ENCODE data around the gene MAGOH.

- TF ChIP-seq, protein P1, sequence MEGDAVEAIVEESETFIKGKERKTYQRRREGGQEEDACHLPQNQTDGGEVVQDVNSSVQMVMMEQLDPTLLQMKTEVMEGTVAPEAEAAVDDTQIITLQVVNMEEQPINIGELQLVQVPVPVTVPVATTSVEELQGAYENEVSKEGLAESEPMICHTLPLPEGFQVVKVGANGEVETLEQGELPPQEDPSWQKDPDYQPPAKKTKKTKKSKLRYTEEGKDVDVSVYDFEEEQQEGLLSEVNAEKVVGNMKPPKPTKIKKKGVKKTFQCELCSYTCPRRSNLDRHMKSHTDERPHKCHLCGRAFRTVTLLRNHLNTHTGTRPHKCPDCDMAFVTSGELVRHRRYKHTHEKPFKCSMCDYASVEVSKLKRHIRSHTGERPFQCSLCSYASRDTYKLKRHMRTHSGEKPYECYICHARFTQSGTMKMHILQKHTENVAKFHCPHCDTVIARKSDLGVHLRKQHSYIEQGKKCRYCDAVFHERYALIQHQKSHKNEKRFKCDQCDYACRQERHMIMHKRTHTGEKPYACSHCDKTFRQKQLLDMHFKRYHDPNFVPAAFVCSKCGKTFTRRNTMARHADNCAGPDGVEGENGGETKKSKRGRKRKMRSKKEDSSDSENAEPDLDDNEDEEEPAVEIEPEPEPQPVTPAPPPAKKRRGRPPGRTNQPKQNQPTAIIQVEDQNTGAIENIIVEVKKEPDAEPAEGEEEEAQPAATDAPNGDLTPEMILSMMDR (IDR thresholded peaks at IDR 0.05; ENCODE audit: low read depth, low read length, missing input control): no peak
- TF ChIP-seq RAD21 (IDR thresholded peaks at IDR 0.05) (no peak), NR2F2 (IDR thresholded peaks at IDR 0.05) (no peak), HNF4A (conservative IDR thresholded peaks at IDR 0.05) (no peak), SP1 (IDR thresholded peaks at IDR 0.05) (no peak), TAF1 (conservative IDR thresholded peaks at IDR 0.05) (no peak), YY1 (IDR thresholded peaks at IDR 0.05) (no peak), RXRA (IDR thresholded peaks at IDR 0.05) (no peak), JUND (IDR thresholded peaks at IDR 0.05) (no peak), FOXA1 (IDR thresholded peaks at IDR 0.05) (no peak)
- TF ChIP-seq, protein P2, sequence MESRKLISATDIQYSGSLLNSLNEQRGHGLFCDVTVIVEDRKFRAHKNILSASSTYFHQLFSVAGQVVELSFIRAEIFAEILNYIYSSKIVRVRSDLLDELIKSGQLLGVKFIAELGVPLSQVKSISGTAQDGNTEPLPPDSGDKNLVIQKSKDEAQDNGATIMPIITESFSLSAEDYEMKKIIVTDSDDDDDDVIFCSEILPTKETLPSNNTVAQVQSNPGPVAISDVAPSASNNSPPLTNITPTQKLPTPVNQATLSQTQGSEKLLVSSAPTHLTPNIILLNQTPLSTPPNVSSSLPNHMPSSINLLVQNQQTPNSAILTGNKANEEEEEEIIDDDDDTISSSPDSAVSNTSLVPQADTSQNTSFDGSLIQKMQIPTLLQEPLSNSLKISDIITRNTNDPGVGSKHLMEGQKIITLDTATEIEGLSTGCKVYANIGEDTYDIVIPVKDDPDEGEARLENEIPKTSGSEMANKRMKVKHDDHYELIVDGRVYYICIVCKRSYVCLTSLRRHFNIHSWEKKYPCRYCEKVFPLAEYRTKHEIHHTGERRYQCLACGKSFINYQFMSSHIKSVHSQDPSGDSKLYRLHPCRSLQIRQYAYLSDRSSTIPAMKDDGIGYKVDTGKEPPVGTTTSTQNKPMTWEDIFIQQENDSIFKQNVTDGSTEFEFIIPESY (IDR thresholded peaks at IDR 0.05): no peak
- TF ChIP-seq, protein P3, sequence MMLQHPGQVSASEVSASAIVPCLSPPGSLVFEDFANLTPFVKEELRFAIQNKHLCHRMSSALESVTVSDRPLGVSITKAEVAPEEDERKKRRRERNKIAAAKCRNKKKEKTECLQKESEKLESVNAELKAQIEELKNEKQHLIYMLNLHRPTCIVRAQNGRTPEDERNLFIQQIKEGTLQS (IDR thresholded peaks at IDR 0.05): no peak
- TF ChIP-seq, protein P4, sequence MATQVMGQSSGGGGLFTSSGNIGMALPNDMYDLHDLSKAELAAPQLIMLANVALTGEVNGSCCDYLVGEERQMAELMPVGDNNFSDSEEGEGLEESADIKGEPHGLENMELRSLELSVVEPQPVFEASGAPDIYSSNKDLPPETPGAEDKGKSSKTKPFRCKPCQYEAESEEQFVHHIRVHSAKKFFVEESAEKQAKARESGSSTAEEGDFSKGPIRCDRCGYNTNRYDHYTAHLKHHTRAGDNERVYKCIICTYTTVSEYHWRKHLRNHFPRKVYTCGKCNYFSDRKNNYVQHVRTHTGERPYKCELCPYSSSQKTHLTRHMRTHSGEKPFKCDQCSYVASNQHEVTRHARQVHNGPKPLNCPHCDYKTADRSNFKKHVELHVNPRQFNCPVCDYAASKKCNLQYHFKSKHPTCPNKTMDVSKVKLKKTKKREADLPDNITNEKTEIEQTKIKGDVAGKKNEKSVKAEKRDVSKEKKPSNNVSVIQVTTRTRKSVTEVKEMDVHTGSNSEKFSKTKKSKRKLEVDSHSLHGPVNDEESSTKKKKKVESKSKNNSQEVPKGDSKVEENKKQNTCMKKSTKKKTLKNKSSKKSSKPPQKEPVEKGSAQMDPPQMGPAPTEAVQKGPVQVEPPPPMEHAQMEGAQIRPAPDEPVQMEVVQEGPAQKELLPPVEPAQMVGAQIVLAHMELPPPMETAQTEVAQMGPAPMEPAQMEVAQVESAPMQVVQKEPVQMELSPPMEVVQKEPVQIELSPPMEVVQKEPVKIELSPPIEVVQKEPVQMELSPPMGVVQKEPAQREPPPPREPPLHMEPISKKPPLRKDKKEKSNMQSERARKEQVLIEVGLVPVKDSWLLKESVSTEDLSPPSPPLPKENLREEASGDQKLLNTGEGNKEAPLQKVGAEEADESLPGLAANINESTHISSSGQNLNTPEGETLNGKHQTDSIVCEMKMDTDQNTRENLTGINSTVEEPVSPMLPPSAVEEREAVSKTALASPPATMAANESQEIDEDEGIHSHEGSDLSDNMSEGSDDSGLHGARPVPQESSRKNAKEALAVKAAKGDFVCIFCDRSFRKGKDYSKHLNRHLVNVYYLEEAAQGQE (IDR thresholded peaks at IDR 0.05): no peak
These were observed 21.6 kb upstream of the MAGOH start for GRCh38 chr1:53259932-53260331.
